A673 (cell line): ENCODE measurements around the gene ELFN2. TPM values are rescaled to one million over a fixed set of nuclear protein-coding genes. Genes with fewer than 3 reads are reported as not detected.

Source experiments
- Bru-seq: library from RNA; stranded (reverse); fragments of 400-500 nt; gene quantifications from one replicate; lab custom pipeline; 2021; lab: Mats Ljungman, UMichigan
- BruChase-seq, 2 experiments: library from RNA; stranded (reverse); fragments of 400-500 nt; gene quantifications; one replicate each; lab custom pipeline; 2021; lab: Mats Ljungman, UMichigan
- BruUV-seq: library from RNA; stranded (reverse); fragments of 400-500 nt; replicated peaks from 2 replicates; lab custom pipeline; 2021; lab: Mats Ljungman, UMichigan
- CTCF ChIA-PET: fragments of 300-600 bp; sonication (Branson Sonifier 250); formaldehyde crosslinking; loops from one replicate; lab custom pipeline; 2022; ENCODE audit warnings: antibody characterized with exemption; lab: Charles Lee
- POLR2A ChIA-PET: fragments of 300-600 bp; sonication (Branson Sonifier 250); formaldehyde crosslinking; loops from one replicate; lab custom pipeline; 2022; ENCODE audit warnings: antibody characterized with exemption; ENCODE audit not compliant: low non-redundant PET; lab: Charles Lee
- DNase-seq: peaks from one replicate; pipeline ENCODE4 v3.0.0-alpha.2; 2015; ENCODE audit warnings: low spot score
- H3K27ac ChIP-seq: fragments of 200-600 bp; sonication (generic); 2 replicates; pipeline ENCODE4 v1.5.1; 2016; ENCODE audit warnings: mixed run types, low read depth, mild to moderate bottlenecking, mixed read lengths, antibody characterized with exemption, low read length; ENCODE audit not compliant: poor library complexity, severe bottlenecking
- H3K27me3 ChIP-seq: fragments of 200-600 bp; sonication (generic); replicated peaks from 2 replicates; pipeline ENCODE4 v1.6.1; 2017; ENCODE audit warnings: mixed run types, low read depth, mild to moderate bottlenecking, mixed read lengths, antibody characterized with exemption, low read length; ENCODE audit not compliant: insufficient read depth, poor library complexity
- H3K36me3 ChIP-seq: fragments of 200-600 bp; sonication (generic); 2 replicates; pipeline ENCODE4 v1.6.1; 2016; ENCODE audit warnings: mixed run types, mild to moderate bottlenecking, mixed read lengths, antibody characterized with exemption, low read length; ENCODE audit not compliant: insufficient read depth, poor library complexity, severe bottlenecking
- H3K4me1 ChIP-seq: fragments of 200-600 bp; sonication (generic); 2 replicates; pipeline ENCODE4 v1.6.1; 2017; ENCODE audit warnings: mixed run types, mild to moderate bottlenecking, mixed read lengths, antibody characterized with exemption, low read length; ENCODE audit not compliant: insufficient read depth, poor library complexity, severe bottlenecking
- H3K4me3 ChIP-seq: fragments of 200-600 bp; sonication (generic); 2 replicates; pipeline ENCODE4 v1.5.1; 2016; ENCODE audit warnings: low read depth, mixed run types, mild to moderate bottlenecking, mixed read lengths, low read length; ENCODE audit not compliant: poor library complexity, severe bottlenecking
- H3K9me3 ChIP-seq: fragments of 200-600 bp; sonication (generic); 2 replicates; pipeline ENCODE4 v1.6.1; 2016; ENCODE audit warnings: mixed run types, low read depth, mild to moderate bottlenecking, mixed read lengths, antibody characterized with exemption, low read length; ENCODE audit not compliant: poor library complexity, severe bottlenecking
- CTCF ChIP-seq: fragments of 300-800, 200-600 bp; sonication (generic); conservative IDR thresholded peaks from 2 replicates; pipeline ENCODE4 v1.5.1; 2017; ENCODE audit warnings: low read depth, mild to moderate bottlenecking, antibody characterized with exemption, low read length, moderate library complexity, mixed read lengths
- EZH2 ChIP-seq: fragments of 200-600 bp; sonication (generic); IDR thresholded peaks from 2 replicates; pipeline ENCODE4 v1.6.1; 2017; ENCODE audit warnings: borderline replicate concordance, low read depth, mild to moderate bottlenecking, mixed read lengths, antibody characterized with exemption, low read length; ENCODE audit not compliant: poor library complexity, severe bottlenecking
- intact Hi-C: fragments of 100-400 bp; cut with micrococcal nuclease; formaldehyde crosslinking; loops from one replicate; pipeline ENCODE4 v1.10.0; 2022; ENCODE audit not compliant: unreplicated experiment
- long read RNA-seq: library from polyadenylated mRNA; stranded (forward); transcript quantifications from one replicate; pipeline ENCODE4 v2.0.0, GENCODE V29; 2022
- total RNA-seq: library from RNA; stranded (reverse); gene quantifications from 2 replicates; pipeline ENCODE4 v1.2.3, GENCODE V29; 2021

The ELFN2 gene
- total RNA-seq (not detected in 2 replicates), Bru-seq, nascent RNA (not detected), BruChase-seq, experiment 1, labeled RNA remaining after a 2-hour chase (not detected), BruChase-seq, experiment 2, labeled RNA remaining after a 6-hour chase (percentile 2 among the genes with signal in this experiment)
- long read RNA-seq: 0 reads

GRCh38 chr22:37427135-37427710 lies at the start of gene ELFN2:
ELFN2 (minus strand) TSS chr22:37427479; CDS start chr22:37375534, 51,945 bp downstream.
- TF ChIP-seq EZH2: peak; percentile 1
- TF ChIP-seq CTCF: no peak
- intact Hi-C loops: loop anchor here (10.0 kb wide), 1 partner anchor 152 kb away; no protein-coding TSS in a partner anchor
- no TSS peak for BruUV-seq
- no peak within 1 kb of the TSS for H3K27ac ChIP-seq
- peaks cover 35% of the 10 kb centered on the region for H3K27me3 ChIP-seq
- no peaks in the 10 kb centered on the region for H3K4me1 ChIP-seq
- DNase-seq: no peak
- H3K4me3 ChIP-seq: peak within 1 kb of the TSS; percentile 43
- CTCF ChIA-PET: interaction anchor here (0.7 kb wide), 1 partner anchor 13 kb away, joined by 10 read pairs; no protein-coding TSS in a partner anchor
- peaks cover 1% of the 10 kb centered on the region for H3K9me3 ChIP-seq
- POLR2A ChIA-PET: no interaction called here
- H3K36me3 ChIP-seq: no peaks in the 10 kb centered on the region

GRCh38 chr22:37476389-37477329 lies 49.4 kb upstream of the ELFN2 start:
- H3K27me3 ChIP-seq: no peaks in the 10 kb centered on the region
- H3K27ac ChIP-seq: no peak overlapping the region
- H3K4me1 ChIP-seq: no peaks in the 10 kb centered on the region
- H3K4me3 ChIP-seq: no peak overlapping the region
- ChIA-PET POLR2A (no interaction called here), CTCF (no interaction called here)
- no peak for DNase-seq
- H3K36me3 ChIP-seq: no peaks in the 10 kb centered on the region
- intact Hi-C loops: no loop called here
- no TSS peak for BruUV-seq
- no peak for TF ChIP-seq CTCF
- no peak for TF ChIP-seq EZH2
- no peaks in the 10 kb centered on the region for H3K9me3 ChIP-seq

GRCh38 chr22:37474447-37475090 lies 47.3 kb upstream of the ELFN2 start:
- BruUV-seq: no TSS peak
- H3K27ac ChIP-seq: no peak overlapping the region
- intact Hi-C loops: no loop called here
- no peaks in the 10 kb centered on the region for H3K36me3 ChIP-seq
- no peaks in the 10 kb centered on the region for H3K4me1 ChIP-seq
- no peak overlapping the region for H3K4me3 ChIP-seq
- H3K9me3 ChIP-seq: no peaks in the 10 kb centered on the region
- ChIA-PET CTCF (no interaction called here), POLR2A (no interaction called here)
- DNase-seq: no peak
- H3K27me3 ChIP-seq: no peaks in the 10 kb centered on the region
- TF ChIP-seq EZH2 (no peak), CTCF (no peak)
